ENCODE measurements around the gene ITFG2.

ITFG2 gene

DNA sequence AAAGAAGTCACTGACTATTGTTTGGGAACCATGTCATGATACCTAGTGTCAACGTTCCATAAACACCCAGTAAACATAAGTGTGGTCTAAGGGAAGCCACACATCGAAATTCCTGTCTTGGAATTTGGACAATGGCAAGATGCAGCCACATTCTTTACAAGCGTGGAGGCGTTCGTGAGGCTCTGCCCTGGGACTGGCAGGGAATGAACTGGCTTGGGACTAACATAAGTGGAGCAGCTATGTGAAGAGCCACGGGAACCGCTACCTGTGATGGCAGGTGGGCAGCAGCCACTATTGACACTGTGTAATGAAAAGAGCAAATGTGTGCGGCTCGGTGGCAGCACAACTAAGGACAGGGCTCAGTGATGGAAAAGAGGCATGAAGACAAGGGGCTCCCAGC, 32.3 kb downstream of the ITFG2 start:
- no peak overlapping the region for H3K9ac ChIP-seq (ENCODE audit: insufficient read length)
- H3K27ac ChIP-seq: no peak overlapping the region
- no peaks in the 10 kb centered on the region for H3K36me3 ChIP-seq (ENCODE audit: insufficient read depth, low read length)
- DNase-seq (ENCODE audit: low read depth, low spot score): no peak
- H3K4me3 ChIP-seq: no peak overlapping the region
- H3K9me3 ChIP-seq (ENCODE audit: low read depth, low read length): no peaks in the 10 kb centered on the region
- TF ChIP-seq EZH2 (IDR thresholded peaks at IDR 0.05) (no peak), FOXP2 (optimal IDR thresholded peaks at IDR 0.05; ENCODE audit: control extremely low read depth, extremely low read length, insufficient read depth) (no peak), POLR2AphosphoS5 (IDR thresholded peaks at IDR 0.05; ENCODE audit: borderline replicate concordance, low read depth, low read length) (no peak)

DNA sequence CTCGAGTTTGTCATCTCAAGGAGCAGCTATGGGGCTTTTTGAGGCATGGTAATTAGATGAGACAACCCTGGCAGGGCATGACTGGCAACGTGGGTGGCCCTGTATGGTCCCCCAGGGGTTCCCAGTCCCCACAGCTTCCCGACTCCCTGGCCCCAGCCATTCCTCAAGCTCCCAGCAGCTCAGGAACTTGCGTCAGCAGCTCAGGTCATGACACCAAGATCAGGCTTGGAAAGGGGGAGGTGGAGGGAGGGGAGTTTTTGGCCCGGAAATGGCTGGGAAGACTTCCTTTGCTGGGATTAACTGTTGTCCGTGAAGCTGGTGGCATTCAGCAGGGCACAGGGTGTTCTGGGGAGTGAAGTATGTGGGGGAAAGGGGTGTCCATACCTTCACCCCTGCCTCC, 32.8 kb downstream of the ITFG2 start:
- no peaks in the 10 kb centered on the region for H3K9me3 ChIP-seq (ENCODE audit: low read depth, low read length)
- no peak for DNase-seq (ENCODE audit: low read depth, low spot score)
- no peak overlapping the region for H3K9ac ChIP-seq (ENCODE audit: insufficient read length)
- H3K27ac ChIP-seq: no peak overlapping the region
- TF ChIP-seq POLR2AphosphoS5 (IDR thresholded peaks at IDR 0.05; ENCODE audit: borderline replicate concordance, low read depth, low read length): no peak
- no peak for TF ChIP-seq EZH2 (IDR thresholded peaks at IDR 0.05)
- TF ChIP-seq FOXP2 (optimal IDR thresholded peaks at IDR 0.05; ENCODE audit: control extremely low read depth, extremely low read length, insufficient read depth): no peak
- no peaks in the 10 kb centered on the region for H3K36me3 ChIP-seq (ENCODE audit: insufficient read depth, low read length)
- H3K4me3 ChIP-seq: no peak overlapping the region

DNA sequence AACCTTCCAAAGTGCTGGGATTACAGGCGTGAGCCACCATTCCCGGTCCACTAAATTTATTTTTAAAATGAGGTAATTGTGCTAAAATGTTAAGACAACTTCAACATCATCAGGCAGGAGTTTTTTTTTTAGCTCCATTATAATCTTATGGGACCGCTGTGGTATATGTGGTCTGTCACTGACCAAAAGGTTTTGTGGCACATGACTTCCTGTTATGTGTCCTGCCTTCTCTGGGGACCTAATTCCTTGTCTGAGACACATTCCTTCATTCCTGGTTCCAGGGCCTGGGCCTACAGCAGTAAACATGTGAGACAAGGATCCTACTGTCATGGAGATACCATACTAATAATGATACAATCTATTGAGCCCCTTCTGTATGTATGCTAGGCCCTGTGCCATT, 39.5 kb downstream of the ITFG2 start:
- Histone ChIP-seq H3K27ac (no peak overlapping the region), H3K36me3 (ENCODE audit: insufficient read depth, low read length) (no peaks in the 10 kb centered on the region), H3K4me3 (no peak overlapping the region), H3K9me3 (ENCODE audit: low read depth, low read length) (no peaks in the 10 kb centered on the region), H3K9ac (ENCODE audit: insufficient read length) (no peak overlapping the region)
- no peak for DNase-seq (ENCODE audit: low read depth, low spot score)
- TF ChIP-seq POLR2AphosphoS5 (IDR thresholded peaks at IDR 0.05; ENCODE audit: borderline replicate concordance, low read depth, low read length) (no peak), FOXP2 (optimal IDR thresholded peaks at IDR 0.05; ENCODE audit: control extremely low read depth, extremely low read length, insufficient read depth) (no peak), EZH2 (IDR thresholded peaks at IDR 0.05) (no peak)

DNA sequence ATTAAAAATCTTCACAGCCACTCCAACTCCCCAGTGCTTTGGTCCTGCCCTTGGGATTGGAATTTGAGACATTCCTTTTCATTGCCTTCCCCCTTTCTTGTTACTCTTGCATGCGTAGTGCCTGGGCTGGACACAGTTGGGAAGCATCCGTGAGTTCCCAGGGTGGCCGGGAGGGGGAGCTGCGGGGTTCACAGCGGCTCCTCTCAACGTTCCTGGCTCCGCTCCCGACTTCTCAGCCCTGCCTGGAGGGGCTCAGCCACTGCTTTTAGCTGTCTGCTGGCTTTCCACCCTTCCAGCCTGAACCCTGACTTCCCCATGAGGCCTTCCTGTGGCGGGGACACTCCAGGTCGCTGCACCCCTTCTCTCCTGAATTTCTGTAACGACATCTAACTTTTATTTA, 41.2 kb downstream of the ITFG2 start:
- no peak for TF ChIP-seq EZH2 (IDR thresholded peaks at IDR 0.05)
- no peak for TF ChIP-seq FOXP2 (optimal IDR thresholded peaks at IDR 0.05; ENCODE audit: control extremely low read depth, extremely low read length, insufficient read depth)
- TF ChIP-seq POLR2AphosphoS5 (IDR thresholded peaks at IDR 0.05; ENCODE audit: borderline replicate concordance, low read depth, low read length): no peak
- Histone ChIP-seq H3K4me3 (no peak overlapping the region), H3K27ac (no peak overlapping the region), H3K9ac (ENCODE audit: insufficient read length) (no peak overlapping the region), H3K36me3 (ENCODE audit: insufficient read depth, low read length) (peaks cover 10% of the 10 kb centered on the region; the same call in 1 of the 2 replicates), H3K9me3 (ENCODE audit: low read depth, low read length) (no peaks in the 10 kb centered on the region)
- no peak for DNase-seq (ENCODE audit: low read depth, low spot score)

DNA sequence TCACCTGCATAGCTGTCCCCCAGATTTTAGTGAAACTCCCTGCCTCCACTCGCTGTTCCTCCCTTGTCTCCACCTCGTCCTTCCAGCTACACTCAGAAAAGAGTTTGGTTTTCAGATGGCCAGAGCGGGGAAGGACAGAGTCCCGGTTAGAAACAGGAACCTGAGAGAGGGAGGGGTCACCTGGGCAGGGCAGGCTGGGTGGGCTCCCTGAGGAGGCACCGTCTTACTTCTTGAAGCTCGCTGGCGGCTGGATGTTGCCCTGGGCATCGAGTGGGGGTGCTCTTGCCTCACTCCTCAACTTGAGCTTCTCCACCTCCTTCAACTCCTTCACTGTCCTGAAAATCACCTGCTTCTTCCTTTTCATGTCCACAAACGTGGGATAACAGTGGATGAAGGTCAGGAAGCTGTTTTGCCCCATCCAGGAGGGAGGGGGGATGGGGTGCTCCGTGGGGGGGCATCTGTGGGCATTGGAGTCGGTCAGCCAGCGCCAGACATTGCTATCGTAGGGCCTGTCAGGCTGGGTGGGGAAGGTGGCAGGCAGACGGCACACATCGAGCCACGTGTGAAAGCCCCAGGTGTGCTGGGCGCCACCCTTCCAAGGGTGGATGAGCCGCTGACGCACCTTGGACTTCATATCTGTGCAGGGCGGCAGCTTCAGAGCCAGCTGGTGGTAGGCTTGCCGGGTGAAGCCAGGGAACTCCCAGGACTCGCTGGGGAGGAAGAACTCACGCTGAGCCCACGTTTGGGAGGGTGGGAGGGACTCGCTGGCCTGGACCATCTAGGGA, 42.4 kb downstream of the ITFG2 start:
- H3K4me3 ChIP-seq: no peak overlapping the region
- no peak overlapping the region for H3K9ac ChIP-seq (ENCODE audit: insufficient read length)
- no peak overlapping the region for H3K27ac ChIP-seq
- H3K9me3 ChIP-seq (ENCODE audit: low read depth, low read length): no peaks in the 10 kb centered on the region
- no peak for TF ChIP-seq EZH2 (IDR thresholded peaks at IDR 0.05)
- no peak for TF ChIP-seq POLR2AphosphoS5 (IDR thresholded peaks at IDR 0.05; ENCODE audit: borderline replicate concordance, low read depth, low read length)
- no peak for TF ChIP-seq FOXP2 (optimal IDR thresholded peaks at IDR 0.05; ENCODE audit: control extremely low read depth, extremely low read length, insufficient read depth)
- DNase-seq (ENCODE audit: low read depth, low spot score): no peak
- H3K36me3 ChIP-seq (ENCODE audit: insufficient read depth, low read length): peaks cover 22% of the 10 kb centered on the region

DNA sequence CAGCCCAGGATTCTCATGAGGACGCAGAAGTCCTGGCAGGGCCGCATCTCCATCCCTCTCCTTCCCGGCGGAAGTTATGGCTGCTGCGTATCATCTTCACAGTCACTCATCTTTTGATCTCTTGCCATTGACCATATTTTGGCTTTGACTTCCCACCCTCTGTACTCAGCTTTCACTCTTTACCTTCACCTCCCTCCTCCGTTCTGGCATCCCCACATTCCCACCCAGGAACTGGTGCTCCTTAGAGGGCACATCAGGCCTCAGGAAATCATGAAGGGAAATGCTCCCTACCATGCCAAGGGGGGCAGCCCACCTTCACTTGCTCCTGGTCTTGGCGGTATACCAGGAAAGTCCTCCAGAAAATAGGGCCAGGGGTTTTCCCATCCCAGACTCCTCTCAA, 43.1 kb downstream of the ITFG2 start:
- peaks cover 27% of the 10 kb centered on the region for H3K36me3 ChIP-seq (ENCODE audit: insufficient read depth, low read length)
- no peak overlapping the region for H3K4me3 ChIP-seq
- no peaks in the 10 kb centered on the region for H3K9me3 ChIP-seq (ENCODE audit: low read depth, low read length)
- no peak overlapping the region for H3K27ac ChIP-seq
- no peak for DNase-seq (ENCODE audit: low read depth, low spot score)
- TF ChIP-seq EZH2 (IDR thresholded peaks at IDR 0.05) (no peak), FOXP2 (optimal IDR thresholded peaks at IDR 0.05; ENCODE audit: control extremely low read depth, extremely low read length, insufficient read depth) (no peak), POLR2AphosphoS5 (IDR thresholded peaks at IDR 0.05; ENCODE audit: borderline replicate concordance, low read depth, low read length) (no peak)
- H3K9ac ChIP-seq (ENCODE audit: insufficient read length): no peak overlapping the region

DNA sequence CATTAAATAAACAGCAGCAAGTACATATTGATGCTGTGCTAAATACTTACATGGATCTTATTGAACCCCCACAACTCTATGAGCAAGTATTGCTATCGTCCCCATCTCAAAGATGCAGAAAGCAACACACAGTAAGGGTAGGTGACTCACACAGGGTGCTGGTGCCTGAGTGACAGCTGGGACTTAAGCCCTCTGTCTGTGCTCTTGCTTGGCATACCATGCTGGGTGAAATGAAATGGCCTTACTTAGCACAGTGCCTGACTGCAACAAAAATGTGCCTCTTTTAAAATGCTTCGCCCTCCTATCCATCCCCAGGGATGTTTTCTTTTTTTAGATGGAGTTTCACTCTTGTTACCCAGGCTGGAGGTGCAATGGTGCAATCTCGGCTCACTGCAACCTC, 43.6 kb downstream of the ITFG2 start:
- TF ChIP-seq POLR2AphosphoS5 (IDR thresholded peaks at IDR 0.05; ENCODE audit: borderline replicate concordance, low read depth, low read length) (no peak), EZH2 (IDR thresholded peaks at IDR 0.05) (no peak), FOXP2 (optimal IDR thresholded peaks at IDR 0.05; ENCODE audit: control extremely low read depth, extremely low read length, insufficient read depth) (no peak)
- H3K4me3 ChIP-seq: no peak overlapping the region
- peaks cover 27% of the 10 kb centered on the region for H3K36me3 ChIP-seq (ENCODE audit: insufficient read depth, low read length)
- DNase-seq (ENCODE audit: low read depth, low spot score): no peak
- no peaks in the 10 kb centered on the region for H3K9me3 ChIP-seq (ENCODE audit: low read depth, low read length)
- H3K9ac ChIP-seq (ENCODE audit: insufficient read length): no peak overlapping the region
- no peak overlapping the region for H3K27ac ChIP-seq

DNA sequence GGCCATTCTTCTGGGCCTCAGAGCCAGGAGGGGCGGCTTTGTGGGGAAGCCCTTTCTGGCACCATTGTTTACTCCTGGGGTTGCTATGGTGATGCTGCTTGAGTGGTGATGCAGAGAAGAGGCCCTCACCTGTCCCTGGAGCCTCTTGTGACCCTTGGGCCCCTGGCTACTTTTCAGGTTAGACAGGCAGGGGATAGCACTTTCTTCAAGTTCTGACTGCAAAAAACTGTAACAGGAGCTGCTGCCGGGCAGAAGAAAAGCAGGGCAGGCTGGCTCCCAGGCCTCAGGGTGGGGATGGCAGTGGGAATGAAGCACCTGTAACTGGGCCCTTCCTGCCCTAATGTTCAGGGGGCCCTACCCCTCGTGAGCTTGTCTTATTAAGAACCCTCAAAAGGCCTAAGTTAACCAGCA, 44.6 kb downstream of the ITFG2 start, which contains the start of gene TEX52:
Gene TEX52, minus strand, starts transcription at position 19 of the 411 bp plus-strand sequence. Its CDS starts 13 bp downstream, at position 6.
- Histone ChIP-seq H3K36me3 (ENCODE audit: insufficient read depth, low read length) (peaks cover 34% of the 10 kb centered on the region), H3K9me3 (ENCODE audit: low read depth, low read length) (no peaks in the 10 kb centered on the region), H3K27ac (peak within 1 kb of the TSS; percentile 44; the same call in 1 of the 2 replicates), H3K4me3 (no peak within 1 kb of the TSS), H3K9ac (ENCODE audit: insufficient read length) (no peak within 1 kb of the TSS)
- DNase-seq (ENCODE audit: low read depth, low spot score): no peak
- TF ChIP-seq FOXP2 (optimal IDR thresholded peaks at IDR 0.05; ENCODE audit: control extremely low read depth, extremely low read length, insufficient read depth): no peak
- no peak for TF ChIP-seq POLR2AphosphoS5 (IDR thresholded peaks at IDR 0.05; ENCODE audit: borderline replicate concordance, low read depth, low read length)
- TF ChIP-seq EZH2 (IDR thresholded peaks at IDR 0.05): no peak

Measured in SK-N-MC (cell line).